ENCODE data around the gene SPEM3.

SPEM3 gene

DNA sequence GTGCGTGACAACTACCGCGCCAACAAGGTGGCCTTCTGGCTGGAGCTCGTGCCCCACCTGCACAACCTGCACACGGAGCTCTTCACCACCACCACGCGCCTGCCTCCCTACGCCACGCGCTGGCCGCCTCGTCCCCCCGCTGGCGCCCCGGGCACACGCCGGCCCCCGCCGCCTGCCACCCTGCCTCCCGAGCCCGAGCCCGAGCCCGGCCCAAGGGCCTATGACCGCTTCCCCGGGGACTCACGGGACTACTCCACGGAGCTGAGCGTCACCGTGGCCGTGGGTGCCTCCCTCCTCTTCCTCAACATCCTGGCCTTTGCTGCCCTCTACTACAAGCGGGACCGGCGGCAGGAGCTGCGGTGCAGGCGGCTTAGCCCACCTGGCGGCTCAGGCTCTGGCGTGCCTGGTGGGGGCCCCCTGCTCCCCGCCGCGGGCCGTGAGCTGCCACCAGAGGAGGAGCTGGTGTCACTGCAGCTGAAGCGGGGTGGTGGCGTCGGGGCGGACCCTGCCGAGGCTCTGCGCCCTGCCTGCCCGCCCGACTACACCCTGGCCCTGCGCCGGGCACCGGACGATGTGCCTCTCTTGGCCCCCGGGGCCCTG is 11.5 kb upstream of the SPEM3 start (continued):
- no peak for TF ChIP-seq TSHZ2 (CRISPR knock-in tag; IDR thresholded peaks at IDR 0.05)

DNA sequence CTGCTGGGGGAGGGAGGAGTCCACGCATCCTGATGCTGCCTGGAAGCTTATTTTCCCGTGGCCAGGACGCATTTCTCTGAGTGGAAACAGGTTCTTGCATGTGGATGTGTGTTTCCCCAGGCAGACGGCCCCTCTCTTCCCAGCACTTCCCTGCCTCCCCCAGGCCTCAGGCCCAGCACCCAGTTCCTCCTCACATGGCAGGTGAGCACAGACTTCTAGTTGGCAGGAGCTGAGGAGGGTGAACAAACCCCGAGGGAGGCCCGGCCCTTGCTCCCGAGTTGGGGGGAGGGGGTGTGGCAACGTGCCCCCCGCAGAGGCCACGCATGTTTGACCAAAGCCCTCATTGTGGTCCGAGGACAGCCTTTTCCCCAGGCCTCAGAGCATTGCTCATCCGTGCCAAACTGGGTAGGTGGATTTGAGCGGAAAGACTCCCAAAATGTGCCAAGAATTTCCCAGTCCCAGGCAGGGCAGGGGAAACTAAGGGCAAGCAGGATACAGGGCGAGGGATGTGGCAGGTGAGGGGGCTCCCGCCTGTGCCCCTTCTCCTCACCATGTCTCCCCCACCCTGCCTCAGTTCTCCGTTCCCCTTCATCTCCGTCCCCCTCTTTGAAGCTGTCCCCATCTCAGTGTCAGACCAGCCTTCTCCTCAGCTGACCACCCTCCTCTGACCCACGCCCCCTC is 10.0 kb upstream of the SPEM3 start:
- ATAC-seq = no peak
- TF ChIP-seq ZNF565 (CRISPR knock-in tag; conservative IDR thresholded peaks at IDR 0.05; ENCODE audit: low read depth) = no peak
- TF ChIP-seq ARNTL (CRISPR knock-in tag; IDR thresholded peaks at IDR 0.05; ENCODE audit: borderline replicate concordance, low read depth) = no peak
- TF ChIP-seq, protein P1, sequence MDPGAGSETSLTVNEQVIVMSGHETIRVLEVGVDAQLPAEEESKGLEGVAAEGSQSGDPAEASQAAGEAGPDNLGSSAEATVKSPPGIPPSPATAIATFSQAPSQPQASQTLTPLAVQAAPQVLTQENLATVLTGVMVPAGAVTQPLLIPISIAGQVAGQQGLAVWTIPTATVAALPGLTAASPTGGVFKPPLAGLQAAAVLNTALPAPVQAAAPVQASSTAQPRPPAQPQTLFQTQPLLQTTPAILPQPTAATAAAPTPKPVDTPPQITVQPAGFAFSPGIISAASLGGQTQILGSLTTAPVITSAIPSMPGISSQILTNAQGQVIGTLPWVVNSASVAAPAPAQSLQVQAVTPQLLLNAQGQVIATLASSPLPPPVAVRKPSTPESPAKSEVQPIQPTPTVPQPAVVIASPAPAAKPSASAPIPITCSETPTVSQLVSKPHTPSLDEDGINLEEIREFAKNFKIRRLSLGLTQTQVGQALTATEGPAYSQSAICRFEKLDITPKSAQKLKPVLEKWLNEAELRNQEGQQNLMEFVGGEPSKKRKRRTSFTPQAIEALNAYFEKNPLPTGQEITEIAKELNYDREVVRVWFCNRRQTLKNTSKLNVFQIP (CRISPR knock-in tag; IDR thresholded peaks at IDR 0.05; ENCODE audit: borderline replicate concordance, low read depth) = no peak
- TF ChIP-seq RARB (CRISPR knock-in tag; IDR thresholded peaks at IDR 0.05) = no peak
- no peak for TF ChIP-seq ZFP30 (CRISPR knock-in tag; IDR thresholded peaks at IDR 0.05)
- TF ChIP-seq GLIS3 (CRISPR knock-in tag; IDR thresholded peaks at IDR 0.05) = no peak
- no peak for TF ChIP-seq OSR1 (CRISPR knock-in tag; IDR thresholded peaks at IDR 0.05)
- TF ChIP-seq TCF4 (CRISPR knock-in tag; IDR thresholded peaks at IDR 0.05; ENCODE audit: borderline replicate concordance) = no peak
- TF ChIP-seq, protein P2, sequence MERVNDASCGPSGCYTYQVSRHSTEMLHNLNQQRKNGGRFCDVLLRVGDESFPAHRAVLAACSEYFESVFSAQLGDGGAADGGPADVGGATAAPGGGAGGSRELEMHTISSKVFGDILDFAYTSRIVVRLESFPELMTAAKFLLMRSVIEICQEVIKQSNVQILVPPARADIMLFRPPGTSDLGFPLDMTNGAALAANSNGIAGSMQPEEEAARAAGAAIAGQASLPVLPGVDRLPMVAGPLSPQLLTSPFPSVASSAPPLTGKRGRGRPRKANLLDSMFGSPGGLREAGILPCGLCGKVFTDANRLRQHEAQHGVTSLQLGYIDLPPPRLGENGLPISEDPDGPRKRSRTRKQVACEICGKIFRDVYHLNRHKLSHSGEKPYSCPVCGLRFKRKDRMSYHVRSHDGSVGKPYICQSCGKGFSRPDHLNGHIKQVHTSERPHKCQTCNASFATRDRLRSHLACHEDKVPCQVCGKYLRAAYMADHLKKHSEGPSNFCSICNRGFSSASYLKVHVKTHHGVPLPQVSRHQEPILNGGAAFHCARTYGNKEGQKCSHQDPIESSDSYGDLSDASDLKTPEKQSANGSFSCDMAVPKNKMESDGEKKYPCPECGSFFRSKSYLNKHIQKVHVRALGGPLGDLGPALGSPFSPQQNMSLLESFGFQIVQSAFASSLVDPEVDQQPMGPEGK (CRISPR knock-in tag; IDR thresholded peaks at IDR 0.05; ENCODE audit: borderline replicate concordance) = no peak
- TF ChIP-seq, protein P3, sequence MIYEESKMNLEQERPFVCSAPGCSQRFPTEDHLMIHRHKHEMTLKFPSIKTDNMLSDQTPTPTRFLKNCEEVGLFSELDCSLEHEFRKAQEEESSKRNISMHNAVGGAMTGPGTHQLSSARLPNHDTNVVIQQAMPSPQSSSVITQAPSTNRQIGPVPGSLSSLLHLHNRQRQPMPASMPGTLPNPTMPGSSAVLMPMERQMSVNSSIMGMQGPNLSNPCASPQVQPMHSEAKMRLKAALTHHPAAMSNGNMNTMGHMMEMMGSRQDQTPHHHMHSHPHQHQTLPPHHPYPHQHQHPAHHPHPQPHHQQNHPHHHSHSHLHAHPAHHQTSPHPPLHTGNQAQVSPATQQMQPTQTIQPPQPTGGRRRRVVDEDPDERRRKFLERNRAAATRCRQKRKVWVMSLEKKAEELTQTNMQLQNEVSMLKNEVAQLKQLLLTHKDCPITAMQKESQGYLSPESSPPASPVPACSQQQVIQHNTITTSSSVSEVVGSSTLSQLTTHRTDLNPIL (CRISPR knock-in tag; IDR thresholded peaks at IDR 0.05; ENCODE audit: low read depth) = no peak

DNA sequence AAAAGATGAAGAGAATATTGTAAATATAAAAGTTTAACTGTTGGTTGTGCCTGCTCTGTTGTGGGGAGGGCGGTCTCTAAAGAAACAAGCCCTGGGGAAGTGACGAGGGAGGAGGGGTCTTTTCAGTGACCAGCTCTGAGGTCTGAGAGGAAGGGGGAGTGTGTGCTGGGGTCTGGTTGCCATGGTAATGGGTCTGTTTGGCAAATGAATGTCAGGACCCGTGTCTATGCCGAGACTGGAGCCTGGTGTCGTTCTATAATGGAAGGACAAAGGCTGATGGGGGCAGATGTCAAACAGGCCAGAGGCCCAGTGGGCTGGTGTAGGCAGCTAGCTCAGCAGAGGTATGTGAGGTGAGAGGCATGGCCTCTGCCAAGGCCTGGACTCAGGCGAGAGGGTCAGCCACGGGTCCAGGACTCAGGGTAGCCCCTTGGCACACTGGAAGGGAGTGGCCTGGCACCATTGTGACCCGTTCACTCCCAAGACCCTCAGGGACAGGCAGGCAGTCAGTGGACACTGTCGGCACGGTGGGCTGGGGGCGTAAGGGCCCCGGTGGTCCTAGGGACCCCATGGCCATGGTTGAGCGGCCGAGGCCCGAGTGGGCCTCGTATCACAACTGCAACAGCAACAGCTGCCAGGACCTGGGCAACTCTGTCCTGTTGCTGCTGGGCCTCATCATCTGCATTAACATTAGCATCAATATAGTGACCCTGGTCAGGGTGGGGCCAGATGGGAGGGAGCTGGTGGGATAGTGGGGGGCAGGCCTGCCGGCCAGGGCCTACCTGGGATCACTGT is 8.6 kb upstream of the SPEM3 start, which contains the start of gene SPEM1:
Gene SPEM1 (plus strand): TSS at position 506 of the 792 bp plus-strand sequence. CDS start 61 bp downstream, at position 567.
- peak; percentile 15 for ATAC-seq
- TF ChIP-seq ZNF70 (CRISPR knock-in tag; IDR thresholded peaks at IDR 0.05) (no peak), OSR1 (CRISPR knock-in tag; IDR thresholded peaks at IDR 0.05) (no peak), ZFP30 (CRISPR knock-in tag; IDR thresholded peaks at IDR 0.05) (no peak), BACH2 (CRISPR knock-in tag; IDR thresholded peaks at IDR 0.05; ENCODE audit: borderline replicate concordance) (no peak), TOX (CRISPR knock-in tag; IDR thresholded peaks at IDR 0.05; ENCODE audit: borderline replicate concordance) (no peak), RARB (CRISPR knock-in tag; IDR thresholded peaks at IDR 0.05) (no peak), SNAI2 (CRISPR knock-in tag; IDR thresholded peaks at IDR 0.05) (no peak), ESRRG (CRISPR knock-in tag; IDR thresholded peaks at IDR 0.05) (no peak), CSRNP3 (CRISPR knock-in tag; IDR thresholded peaks at IDR 0.05) (no peak), ZNF565 (CRISPR knock-in tag; conservative IDR thresholded peaks at IDR 0.05; ENCODE audit: low read depth) (no peak), ISL1 (CRISPR knock-in tag; IDR thresholded peaks at IDR 0.05) (no peak), PPARA (CRISPR knock-in tag; IDR thresholded peaks at IDR 0.05; ENCODE audit: borderline replicate concordance) (no peak), TCF4 (CRISPR knock-in tag; IDR thresholded peaks at IDR 0.05; ENCODE audit: borderline replicate concordance) (no peak), ZNF8 (CRISPR knock-in tag; IDR thresholded peaks at IDR 0.05) (no peak), ZFP3 (CRISPR knock-in tag; IDR thresholded peaks at IDR 0.05) (no peak), CSDC2 (CRISPR knock-in tag; IDR thresholded peaks at IDR 0.05) (no peak), ARNTL (CRISPR knock-in tag; IDR thresholded peaks at IDR 0.05; ENCODE audit: borderline replicate concordance, low read depth) (no peak)
- TF ChIP-seq, protein P2 (CRISPR knock-in tag; IDR thresholded peaks at IDR 0.05; ENCODE audit: borderline replicate concordance) = no peak
- TF ChIP-seq, protein P3 (CRISPR knock-in tag; IDR thresholded peaks at IDR 0.05; ENCODE audit: low read depth) = no peak
